ENCODE measurements around the gene GNA12. TPM values are rescaled to one million over a fixed set of nuclear protein-coding genes. Genes with fewer than 3 reads are reported as not detected.
A peak's percentile ranks its signal among the peaks of the same experiment; 100 is the strongest.

Gene GNA12
- total RNA-seq, 1 donor, result 27.1 TPM

- Histone ChIP-seq H3K27me3 (ENCODE audit: insufficient read depth, low read length) (no peaks in the 10 kb centered on the region), H3K79me2 (ENCODE audit: insufficient read depth, low read length) (peaks cover 92% of the 10 kb centered on the region), H3K27ac (ENCODE audit: low read depth, low read length) (peak overlapping the region; percentile 60), H3K4me1 (ENCODE audit: insufficient read depth, low read length) (peaks cover 31% of the 10 kb centered on the region), H3K4me3 (ENCODE audit: insufficient read depth, low read length) (peak overlapping the region; percentile 31), H3K36me3 (ENCODE audit: insufficient read depth, low read length) (no peaks in the 10 kb centered on the region), H3K4me2 (ENCODE audit: insufficient read depth, low read length) (peak overlapping the region; percentile 65), H4K20me1 (ENCODE audit: insufficient read depth, low read length) (peaks cover 21% of the 10 kb centered on the region), H3K9me3 (ENCODE audit: low read depth, low read length) (no peaks in the 10 kb centered on the region), H2AFZ (ENCODE audit: low read length) (no peak overlapping the region)
- TF ChIP-seq CTCF (IDR thresholded peaks at IDR 0.05; ENCODE audit: extremely low read depth, low read depth, low read length), result no peak
- DNase-seq (ENCODE audit: insufficient read length, low spot score, missing footprints), result peak; percentile 74
These were observed 42.0 kb downstream of the GNA12 start for GRCh38 chr7:2802101-2802500.

GRCh38 chr7:2800931-2801688, 43.0 kb downstream of the GNA12 start:
- Histone ChIP-seq H3K4me3 (ENCODE audit: insufficient read depth, low read length) (no peak overlapping the region), H3K4me2 (ENCODE audit: insufficient read depth, low read length) (peak overlapping the region; percentile 65), H3K79me2 (ENCODE audit: insufficient read depth, low read length) (peaks cover 93% of the 10 kb centered on the region), H2AFZ (ENCODE audit: low read length) (no peak overlapping the region), H3K36me3 (ENCODE audit: insufficient read depth, low read length) (no peaks in the 10 kb centered on the region), H3K4me1 (ENCODE audit: insufficient read depth, low read length) (peaks cover 41% of the 10 kb centered on the region), H3K27ac (ENCODE audit: low read depth, low read length) (peak overlapping the region; percentile 58), H3K9me3 (ENCODE audit: low read depth, low read length) (no peaks in the 10 kb centered on the region), H4K20me1 (ENCODE audit: insufficient read depth, low read length) (peaks cover 26% of the 10 kb centered on the region), H3K27me3 (ENCODE audit: insufficient read depth, low read length) (no peaks in the 10 kb centered on the region)
- TF ChIP-seq CTCF (IDR thresholded peaks at IDR 0.05; ENCODE audit: extremely low read depth, low read depth, low read length), result no peak
- DNase-seq (ENCODE audit: insufficient read length, low spot score, missing footprints), result peak; percentile 77

GRCh38 chr7:2800220-2800930, 43.7 kb downstream of the GNA12 start:
- Histone ChIP-seq H3K79me2 (ENCODE audit: insufficient read depth, low read length) (peaks cover 88% of the 10 kb centered on the region), H4K20me1 (ENCODE audit: insufficient read depth, low read length) (peaks cover 26% of the 10 kb centered on the region), H3K36me3 (ENCODE audit: insufficient read depth, low read length) (no peaks in the 10 kb centered on the region), H2AFZ (ENCODE audit: low read length) (no peak overlapping the region), H3K4me3 (ENCODE audit: insufficient read depth, low read length) (no peak overlapping the region), H3K4me2 (ENCODE audit: insufficient read depth, low read length) (no peak overlapping the region), H3K4me1 (ENCODE audit: insufficient read depth, low read length) (peaks cover 46% of the 10 kb centered on the region), H3K27me3 (ENCODE audit: insufficient read depth, low read length) (no peaks in the 10 kb centered on the region), H3K27ac (ENCODE audit: low read depth, low read length) (no peak overlapping the region), H3K9me3 (ENCODE audit: low read depth, low read length) (no peaks in the 10 kb centered on the region)
- no peak for TF ChIP-seq CTCF (IDR thresholded peaks at IDR 0.05; ENCODE audit: extremely low read depth, low read depth, low read length)
- peak; percentile 51 for DNase-seq (ENCODE audit: insufficient read length, low spot score, missing footprints)

GRCh38 chr7:2799253-2799652, 44.9 kb downstream of the GNA12 start:
- H3K27ac ChIP-seq (ENCODE audit: low read depth, low read length), result no peak overlapping the region
- TF ChIP-seq CTCF (IDR thresholded peaks at IDR 0.05; ENCODE audit: extremely low read depth, low read depth, low read length), result no peak
- no peaks in the 10 kb centered on the region for H3K27me3 ChIP-seq (ENCODE audit: insufficient read depth, low read length)
- H4K20me1 ChIP-seq (ENCODE audit: insufficient read depth, low read length), result peaks cover 26% of the 10 kb centered on the region
- no peak overlapping the region for H3K4me3 ChIP-seq (ENCODE audit: insufficient read depth, low read length)
- H3K4me1 ChIP-seq (ENCODE audit: insufficient read depth, low read length), result peaks cover 46% of the 10 kb centered on the region
- peaks cover 4% of the 10 kb centered on the region for H3K36me3 ChIP-seq (ENCODE audit: insufficient read depth, low read length)
- DNase-seq (ENCODE audit: insufficient read length, low spot score, missing footprints), result no peak
- no peaks in the 10 kb centered on the region for H3K9me3 ChIP-seq (ENCODE audit: low read depth, low read length)
- H3K4me2 ChIP-seq (ENCODE audit: insufficient read depth, low read length), result no peak overlapping the region
- no peak overlapping the region for H2AFZ ChIP-seq (ENCODE audit: low read length)
- peaks cover 87% of the 10 kb centered on the region for H3K79me2 ChIP-seq (ENCODE audit: insufficient read depth, low read length)

All from osteoblast (primary cell).